ENCODE data around the gene DKC1. TPM values are rescaled to one million over a fixed set of nuclear protein-coding genes. Genes with fewer than 3 reads are reported as not detected.

The DKC1 gene
- total RNA-seq, 3 donors from 2014 or later (not counting 1 experiment from before 2014, with no cell fraction given) = 41.8 to 54.3 (median 53.9) TPM

DNA sequence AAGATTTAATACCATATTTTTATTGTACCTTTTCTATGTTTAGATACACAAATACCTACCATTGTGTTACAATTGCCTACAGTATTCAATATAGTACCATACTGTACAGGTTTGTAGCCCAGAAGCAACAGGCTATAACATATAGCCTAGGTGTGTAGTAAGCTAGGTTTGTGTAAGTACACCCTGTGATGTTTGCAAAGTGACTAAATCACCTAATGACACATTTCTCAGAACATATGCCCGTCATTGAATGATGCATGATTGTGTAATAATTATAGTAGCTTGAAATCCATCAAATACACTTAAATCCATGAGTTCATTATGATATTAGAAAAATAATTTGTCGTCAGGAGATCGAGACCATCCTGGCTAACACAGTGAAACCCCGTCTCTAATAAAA, 42.6 kb upstream of the DKC1 start:
- no peaks in the 10 kb centered on the region for H3K9me3 ChIP-seq (ENCODE audit: control insufficient read depth, insufficient read depth, low read length)
- WGBS (ENCODE audit: insufficient coverage) = 100% methylated on average over 1 of the region's 4 CpGs
- no peaks in the 10 kb centered on the region for H3K36me3 Mint-ChIP-seq
- H3K4me3 ChIP-seq (ENCODE audit: low read length) = no peak overlapping the region
- H3K27ac ChIP-seq (ENCODE audit: low read length) = peak overlapping the region; percentile 63
- ATAC-seq = no peak
- H3K9me3 Mint-ChIP-seq = no peaks in the 10 kb centered on the region
- intact Hi-C loops (cut with micrococcal nuclease) = no loop called here
- peaks cover 64 to 72% of the 10 kb centered on the region in 2 donors for H3K4me1 Mint-ChIP-seq
- H3K27me3 ChIP-seq (ENCODE audit: control insufficient read depth, insufficient read depth, low read length) = no peaks in the 10 kb centered on the region
- no peak for DNase-seq
- peak overlapping the region; percentile 88 to 93 for H3K27ac Mint-ChIP-seq
- H3K4me1 ChIP-seq (ENCODE audit: control insufficient read depth, insufficient read depth, low read length) = peaks cover 52% of the 10 kb centered on the region
- no peak overlapping the region for H3K4me3 Mint-ChIP-seq
- H3K27me3 Mint-ChIP-seq (ENCODE audit: low read depth in 2 of 2) = no peaks in the 10 kb centered on the region
- TF ChIP-seq, protein P1, sequence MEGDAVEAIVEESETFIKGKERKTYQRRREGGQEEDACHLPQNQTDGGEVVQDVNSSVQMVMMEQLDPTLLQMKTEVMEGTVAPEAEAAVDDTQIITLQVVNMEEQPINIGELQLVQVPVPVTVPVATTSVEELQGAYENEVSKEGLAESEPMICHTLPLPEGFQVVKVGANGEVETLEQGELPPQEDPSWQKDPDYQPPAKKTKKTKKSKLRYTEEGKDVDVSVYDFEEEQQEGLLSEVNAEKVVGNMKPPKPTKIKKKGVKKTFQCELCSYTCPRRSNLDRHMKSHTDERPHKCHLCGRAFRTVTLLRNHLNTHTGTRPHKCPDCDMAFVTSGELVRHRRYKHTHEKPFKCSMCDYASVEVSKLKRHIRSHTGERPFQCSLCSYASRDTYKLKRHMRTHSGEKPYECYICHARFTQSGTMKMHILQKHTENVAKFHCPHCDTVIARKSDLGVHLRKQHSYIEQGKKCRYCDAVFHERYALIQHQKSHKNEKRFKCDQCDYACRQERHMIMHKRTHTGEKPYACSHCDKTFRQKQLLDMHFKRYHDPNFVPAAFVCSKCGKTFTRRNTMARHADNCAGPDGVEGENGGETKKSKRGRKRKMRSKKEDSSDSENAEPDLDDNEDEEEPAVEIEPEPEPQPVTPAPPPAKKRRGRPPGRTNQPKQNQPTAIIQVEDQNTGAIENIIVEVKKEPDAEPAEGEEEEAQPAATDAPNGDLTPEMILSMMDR (IDR thresholded peaks at IDR 0.05) = no peak
- peaks cover 5% of the 10 kb centered on the region for H3K36me3 ChIP-seq (ENCODE audit: control insufficient read depth, insufficient read depth, low read length)

DNA sequence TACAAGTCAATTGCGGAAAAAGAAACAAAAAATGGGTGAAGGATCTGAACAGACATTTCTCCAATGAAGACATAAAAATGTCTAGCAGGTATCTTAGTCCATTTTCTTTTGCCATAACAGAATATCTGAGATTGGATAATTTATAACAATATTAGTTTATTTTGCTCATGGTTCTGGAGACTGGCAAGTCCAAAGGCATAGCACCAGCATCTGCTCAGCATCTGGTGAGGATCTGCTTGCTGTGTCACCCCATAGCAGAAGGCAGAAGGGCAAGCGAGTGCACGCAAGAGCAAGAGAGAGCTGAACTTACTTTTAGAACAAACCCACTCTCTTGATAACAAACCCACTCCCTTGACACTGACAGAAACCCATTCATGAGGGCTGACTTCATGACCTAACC, 41.5 kb upstream of the DKC1 start:
- WGBS (ENCODE audit: insufficient coverage) = 94% methylated on average over 2 of the region's 3 CpGs
- Histone ChIP-seq H3K4me1 (ENCODE audit: control insufficient read depth, insufficient read depth, low read length) (peaks cover 54% of the 10 kb centered on the region), H3K9me3 (ENCODE audit: control insufficient read depth, insufficient read depth, low read length) (no peaks in the 10 kb centered on the region), H3K36me3 (ENCODE audit: control insufficient read depth, insufficient read depth, low read length) (no peaks in the 10 kb centered on the region), H3K27me3 (ENCODE audit: control insufficient read depth, insufficient read depth, low read length) (no peaks in the 10 kb centered on the region), H3K4me3 (ENCODE audit: low read length) (no peak overlapping the region), H3K27ac (ENCODE audit: low read length) (peak overlapping the region; percentile 20)
- TF ChIP-seq, protein P1 (IDR thresholded peaks at IDR 0.05) = no peak
- Mint-ChIP-seq H3K27me3 (ENCODE audit: low read depth in 2 of 2) (no peaks in the 10 kb centered on the region), H3K36me3 (no peaks in the 10 kb centered on the region), H3K4me3 (no peak overlapping the region), H3K27ac (peak overlapping the region; percentile 56 to 88), H3K4me1 (peaks cover 73 to 79% of the 10 kb centered on the region in 2 donors), H3K9me3 (no peaks in the 10 kb centered on the region)
- intact Hi-C loops (cut with micrococcal nuclease) = no loop called here
- ATAC-seq = no peak
- DNase-seq = no peak

- peak in 1 of 2 donors; percentile 56 for DNase-seq
- ATAC-seq = peak; percentile 77 to 82 (median 81)
- TF ChIP-seq, protein P1 (IDR thresholded peaks at IDR 0.05) = peak; percentile 13
- Mint-ChIP-seq H3K27me3 (ENCODE audit: low read depth in 2 of 2) (no peaks in the 10 kb centered on the region), H3K9me3 (no peaks in the 10 kb centered on the region), H3K4me1 (peaks cover 73 to 82% of the 10 kb centered on the region in 2 donors), H3K27ac (peak overlapping the region; percentile 86 to 87), H3K36me3 (no peaks in the 10 kb centered on the region), H3K4me3 (peak overlapping the region; percentile 43)
- peaks cover 62% of the 10 kb centered on the region for H3K4me1 ChIP-seq (ENCODE audit: control insufficient read depth, insufficient read depth, low read length)
- H3K27ac ChIP-seq (ENCODE audit: low read length) = peak overlapping the region; percentile 72
- no peak overlapping the region for H3K4me3 ChIP-seq (ENCODE audit: low read length)
- no peaks in the 10 kb centered on the region for H3K27me3 ChIP-seq (ENCODE audit: control insufficient read depth, insufficient read depth, low read length)
- H3K36me3 ChIP-seq (ENCODE audit: control insufficient read depth, insufficient read depth, low read length) = no peaks in the 10 kb centered on the region
- H3K9me3 ChIP-seq (ENCODE audit: control insufficient read depth, insufficient read depth, low read length) = no peaks in the 10 kb centered on the region
- WGBS (ENCODE audit: insufficient coverage) = 29% methylated on average over 1 of the region's 2 CpGs
- intact Hi-C loops (cut with micrococcal nuclease) = loop anchor here (1.0 kb wide), 1 partner anchor 23 kb away; no protein-coding TSS in a partner anchor
Observed at GRCh38 chrX:154724993-154725756, 37.5 kb upstream of the DKC1 start.

Data from natural killer cell (primary cell).